ENCODE measurements around the gene SCD. TPM values are rescaled to one million over a fixed set of nuclear protein-coding genes. Genes with fewer than 3 reads are reported as not detected.

Gene SCD
- total and polyA plus RNA-seq, 2 of the 13 experiments (the other 11 are each of a cell fraction or from before 2014, with no cell fraction given): 492 to 512 TPM

DNA sequence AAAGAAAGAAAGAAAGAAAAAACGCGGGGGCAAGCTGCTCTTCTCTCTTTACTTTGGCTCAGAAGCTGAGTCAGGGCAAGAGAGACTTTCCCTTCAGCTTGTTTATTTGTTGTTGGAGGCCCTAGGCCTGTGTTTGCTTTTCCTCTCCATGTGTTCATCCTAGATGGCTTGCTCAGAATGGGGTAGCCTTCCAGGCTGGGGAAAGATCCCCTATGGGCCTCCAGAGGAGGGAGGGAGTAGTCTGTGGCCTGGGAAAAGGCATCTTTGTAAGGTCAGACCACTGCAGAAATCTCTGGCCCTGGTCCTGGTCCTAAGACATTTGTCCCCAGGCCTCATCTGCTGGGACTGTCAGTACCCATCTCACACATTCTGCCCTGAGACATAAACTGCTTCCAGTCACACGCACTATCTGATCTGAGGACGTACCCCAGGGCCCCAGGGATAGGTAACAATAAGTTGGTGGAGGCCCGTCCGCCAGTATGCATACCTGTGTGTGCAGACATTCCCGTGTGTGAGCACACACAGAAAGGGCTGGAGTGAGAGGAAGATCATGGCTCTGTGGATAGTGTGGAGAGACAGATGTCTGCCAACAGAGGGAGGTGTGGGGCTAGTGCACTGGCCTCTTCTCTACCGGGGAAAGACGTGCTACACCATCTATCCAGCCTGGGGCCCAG is 4.9 kb upstream of the SCD start (continued):
- TF ChIP-seq, protein P1, sequence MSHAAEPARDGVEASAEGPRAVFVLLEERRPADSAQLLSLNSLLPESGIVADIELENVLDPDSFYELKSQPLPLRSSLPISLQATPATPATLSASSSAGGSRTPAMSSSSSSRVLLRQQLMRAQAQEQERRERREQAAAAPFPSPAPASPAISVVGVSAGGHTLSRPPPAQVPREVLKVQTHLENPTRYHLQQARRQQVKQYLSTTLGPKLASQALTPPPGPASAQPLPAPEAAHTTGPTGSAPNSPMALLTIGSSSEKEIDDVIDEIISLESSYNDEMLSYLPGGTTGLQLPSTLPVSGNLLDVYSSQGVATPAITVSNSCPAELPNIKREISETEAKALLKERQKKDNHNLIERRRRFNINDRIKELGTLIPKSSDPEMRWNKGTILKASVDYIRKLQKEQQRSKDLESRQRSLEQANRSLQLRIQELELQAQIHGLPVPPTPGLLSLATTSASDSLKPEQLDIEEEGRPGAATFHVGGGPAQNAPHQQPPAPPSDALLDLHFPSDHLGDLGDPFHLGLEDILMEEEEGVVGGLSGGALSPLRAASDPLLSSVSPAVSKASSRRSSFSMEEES (CRISPR knock-in tag; IDR thresholded peaks at IDR 0.05): peak; percentile 26; the same call in 1 of the 2 replicates
- TF ChIP-seq, protein P2, sequence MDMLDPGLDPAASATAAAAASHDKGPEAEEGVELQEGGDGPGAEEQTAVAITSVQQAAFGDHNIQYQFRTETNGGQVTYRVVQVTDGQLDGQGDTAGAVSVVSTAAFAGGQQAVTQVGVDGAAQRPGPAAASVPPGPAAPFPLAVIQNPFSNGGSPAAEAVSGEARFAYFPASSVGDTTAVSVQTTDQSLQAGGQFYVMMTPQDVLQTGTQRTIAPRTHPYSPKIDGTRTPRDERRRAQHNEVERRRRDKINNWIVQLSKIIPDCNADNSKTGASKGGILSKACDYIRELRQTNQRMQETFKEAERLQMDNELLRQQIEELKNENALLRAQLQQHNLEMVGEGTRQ (IDR thresholded peaks at IDR 0.05; ENCODE audit: low read depth, low read length): no peak
- TF ChIP-seq, protein P2 (CRISPR knock-in tag; IDR thresholded peaks at IDR 0.05; ENCODE audit: borderline replicate concordance): no peak
- TF ChIP-seq ZNF124 (CRISPR knock-in tag; IDR thresholded peaks at IDR 0.05) (0 out of 2 replicates have a peak, but pooled peaks have one; percentile 27), REPIN1 (CRISPR knock-in tag; IDR thresholded peaks at IDR 0.05; ENCODE audit: borderline replicate concordance, low read depth) (peak; percentile 57; the same call in 1 of the 2 replicates), ZNF747 (CRISPR knock-in tag; IDR thresholded peaks at IDR 0.05; ENCODE audit: borderline replicate concordance) (peak; percentile 53; the same call in 1 of the 2 replicates), MTF2 (CRISPR knock-in tag; IDR thresholded peaks at IDR 0.05; ENCODE audit: borderline replicate concordance) (0 out of 2 replicates have a peak, but pooled peaks have one; percentile 5), ZNF460 (CRISPR knock-in tag; IDR thresholded peaks at IDR 0.05; ENCODE audit: borderline replicate concordance) (peak; percentile 37; the same call in 1 of the 2 replicates), HNF1B (CRISPR knock-in tag; IDR thresholded peaks at IDR 0.05) (no peak), ZFP37 (CRISPR knock-in tag; IDR thresholded peaks at IDR 0.05; ENCODE audit: borderline replicate concordance) (no peak), POGK (CRISPR knock-in tag; conservative IDR thresholded peaks at IDR 0.05) (peak; percentile 34; the same call in 1 of the 2 replicates), ZBTB34 (CRISPR knock-in tag; IDR thresholded peaks at IDR 0.05) (no peak), SOX6 (IDR thresholded peaks at IDR 0.05) (no peak), SOX6 (CRISPR knock-in tag; IDR thresholded peaks at IDR 0.05) (peak; percentile 59), SIN3A (IDR thresholded peaks at IDR 0.05; ENCODE audit: borderline replicate concordance, low read depth, low read length) (peak; percentile 61; the same call in 1 of the 2 replicates), PPARG (CRISPR knock-in tag; conservative IDR thresholded peaks at IDR 0.05) (0 out of 2 replicates have a peak, but pooled peaks have one; percentile 37)
- TF ChIP-seq, protein P3, sequence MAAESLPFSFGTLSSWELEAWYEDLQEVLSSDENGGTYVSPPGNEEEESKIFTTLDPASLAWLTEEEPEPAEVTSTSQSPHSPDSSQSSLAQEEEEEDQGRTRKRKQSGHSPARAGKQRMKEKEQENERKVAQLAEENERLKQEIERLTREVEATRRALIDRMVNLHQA (CRISPR knock-in tag; IDR thresholded peaks at IDR 0.05): no peak
- TF ChIP-seq, protein P4, sequence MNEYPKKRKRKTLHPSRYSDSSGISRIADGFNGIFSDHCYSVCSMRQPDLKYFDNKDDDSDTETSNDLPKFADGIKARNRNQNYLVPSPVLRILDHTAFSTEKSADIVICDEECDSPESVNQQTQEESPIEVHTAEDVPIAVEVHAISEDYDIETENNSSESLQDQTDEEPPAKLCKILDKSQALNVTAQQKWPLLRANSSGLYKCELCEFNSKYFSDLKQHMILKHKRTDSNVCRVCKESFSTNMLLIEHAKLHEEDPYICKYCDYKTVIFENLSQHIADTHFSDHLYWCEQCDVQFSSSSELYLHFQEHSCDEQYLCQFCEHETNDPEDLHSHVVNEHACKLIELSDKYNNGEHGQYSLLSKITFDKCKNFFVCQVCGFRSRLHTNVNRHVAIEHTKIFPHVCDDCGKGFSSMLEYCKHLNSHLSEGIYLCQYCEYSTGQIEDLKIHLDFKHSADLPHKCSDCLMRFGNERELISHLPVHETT (CRISPR knock-in tag; conservative IDR thresholded peaks at IDR 0.05): no peak
